ENCODE data around the gene HEATR5A. TPM values are rescaled to one million over a fixed set of nuclear protein-coding genes. Genes with fewer than 3 reads are reported as not detected.

The HEATR5A gene
- total and polyA plus RNA-seq, 2 of the 13 experiments (the other 11 are each of a cell fraction or from before 2014, with no cell fraction given) = 36.4 to 105 TPM

DNA sequence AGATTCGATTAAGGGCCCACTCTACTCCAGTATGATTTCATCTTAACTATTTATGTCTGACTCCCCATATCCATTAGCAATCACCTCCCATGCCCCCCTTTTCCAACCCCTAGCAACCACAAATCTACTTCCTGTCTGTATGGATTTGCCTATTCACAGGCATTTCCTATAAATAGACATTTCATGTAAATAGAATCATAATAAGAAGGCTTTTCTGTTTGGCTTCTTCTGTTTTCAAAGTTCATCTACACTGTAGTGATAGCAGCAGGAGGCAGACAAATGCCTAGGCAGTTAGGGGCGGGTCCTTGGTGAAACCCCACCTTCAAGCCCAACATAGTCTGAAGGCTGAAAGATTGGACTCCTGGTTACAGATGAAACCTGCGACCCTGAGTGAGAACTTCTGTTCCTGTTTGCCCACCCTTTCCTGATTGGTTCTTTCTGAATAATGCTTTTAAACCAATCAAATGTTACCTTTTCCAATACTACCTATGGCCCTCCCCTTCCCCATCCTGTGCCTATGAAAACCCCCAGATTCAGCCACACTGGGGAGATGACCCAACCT lies 150.6 kb downstream of the HEATR5A start (continued):
- TF ChIP-seq MAFF (IDR thresholded peaks at IDR 0.05; ENCODE audit: low read depth, low read length) (no peak), PRPF4 (IDR thresholded peaks at IDR 0.05; ENCODE audit: low read depth, low read length, poor library complexity, severe bottlenecking) (peak; percentile 3), PHF5A (CRISPR knock-in tag; IDR thresholded peaks at IDR 0.05; ENCODE audit: low read depth, unreplicated experiment) (no peak), MIXL1 (CRISPR knock-in tag; IDR thresholded peaks at IDR 0.05) (0 out of 2 replicates have a peak, but pooled peaks have one; percentile 39), HMG20B (CRISPR knock-in tag; conservative IDR thresholded peaks at IDR 0.05) (no peak), JUND (CRISPR knock-in tag; IDR thresholded peaks at IDR 0.05) (no peak), ZBTB20 (CRISPR knock-in tag; IDR thresholded peaks at IDR 0.05; ENCODE audit: borderline replicate concordance, low read depth) (0 out of 2 replicates have a peak, but pooled peaks have one; percentile 44), ONECUT2 (CRISPR knock-in tag; IDR thresholded peaks at IDR 0.05) (no peak), TBX3 (IDR thresholded peaks at IDR 0.05; ENCODE audit: borderline replicate concordance) (no peak)
- TF ChIP-seq, protein P1, sequence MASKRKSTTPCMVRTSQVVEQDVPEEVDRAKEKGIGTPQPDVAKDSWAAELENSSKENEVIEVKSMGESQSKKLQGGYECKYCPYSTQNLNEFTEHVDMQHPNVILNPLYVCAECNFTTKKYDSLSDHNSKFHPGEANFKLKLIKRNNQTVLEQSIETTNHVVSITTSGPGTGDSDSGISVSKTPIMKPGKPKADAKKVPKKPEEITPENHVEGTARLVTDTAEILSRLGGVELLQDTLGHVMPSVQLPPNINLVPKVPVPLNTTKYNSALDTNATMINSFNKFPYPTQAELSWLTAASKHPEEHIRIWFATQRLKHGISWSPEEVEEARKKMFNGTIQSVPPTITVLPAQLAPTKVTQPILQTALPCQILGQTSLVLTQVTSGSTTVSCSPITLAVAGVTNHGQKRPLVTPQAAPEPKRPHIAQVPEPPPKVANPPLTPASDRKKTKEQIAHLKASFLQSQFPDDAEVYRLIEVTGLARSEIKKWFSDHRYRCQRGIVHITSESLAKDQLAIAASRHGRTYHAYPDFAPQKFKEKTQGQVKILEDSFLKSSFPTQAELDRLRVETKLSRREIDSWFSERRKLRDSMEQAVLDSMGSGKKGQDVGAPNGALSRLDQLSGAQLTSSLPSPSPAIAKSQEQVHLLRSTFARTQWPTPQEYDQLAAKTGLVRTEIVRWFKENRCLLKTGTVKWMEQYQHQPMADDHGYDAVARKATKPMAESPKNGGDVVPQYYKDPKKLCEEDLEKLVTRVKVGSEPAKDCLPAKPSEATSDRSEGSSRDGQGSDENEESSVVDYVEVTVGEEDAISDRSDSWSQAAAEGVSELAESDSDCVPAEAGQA (IDR thresholded peaks at IDR 0.05; ENCODE audit: low read depth) = no peak
- TF ChIP-seq, protein P1 (CRISPR knock-in tag; IDR thresholded peaks at IDR 0.05; ENCODE audit: borderline replicate concordance) = no peak
- TF ChIP-seq, protein P2, sequence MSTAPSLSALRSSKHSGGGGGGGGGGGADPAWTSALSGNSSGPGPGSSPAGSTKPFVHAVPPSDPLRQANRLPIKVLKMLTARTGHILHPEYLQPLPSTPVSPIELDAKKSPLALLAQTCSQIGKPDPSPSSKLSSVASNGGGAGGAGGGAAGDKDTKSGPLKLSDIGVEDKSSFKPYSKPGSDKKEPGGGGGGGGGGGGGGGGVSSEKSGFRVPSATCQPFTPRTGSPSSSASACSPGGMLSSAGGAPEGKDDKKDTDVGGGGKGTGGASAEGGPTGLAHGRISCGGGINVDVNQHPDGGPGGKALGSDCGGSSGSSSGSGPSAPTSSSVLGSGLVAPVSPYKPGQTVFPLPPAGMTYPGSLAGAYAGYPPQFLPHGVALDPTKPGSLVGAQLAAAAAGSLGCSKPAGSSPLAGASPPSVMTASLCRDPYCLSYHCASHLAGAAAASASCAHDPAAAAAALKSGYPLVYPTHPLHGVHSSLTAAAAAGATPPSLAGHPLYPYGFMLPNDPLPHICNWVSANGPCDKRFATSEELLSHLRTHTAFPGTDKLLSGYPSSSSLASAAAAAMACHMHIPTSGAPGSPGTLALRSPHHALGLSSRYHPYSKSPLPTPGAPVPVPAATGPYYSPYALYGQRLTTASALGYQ (CRISPR knock-in tag; IDR thresholded peaks at IDR 0.05) = no peak
- TF ChIP-seq, protein P3, sequence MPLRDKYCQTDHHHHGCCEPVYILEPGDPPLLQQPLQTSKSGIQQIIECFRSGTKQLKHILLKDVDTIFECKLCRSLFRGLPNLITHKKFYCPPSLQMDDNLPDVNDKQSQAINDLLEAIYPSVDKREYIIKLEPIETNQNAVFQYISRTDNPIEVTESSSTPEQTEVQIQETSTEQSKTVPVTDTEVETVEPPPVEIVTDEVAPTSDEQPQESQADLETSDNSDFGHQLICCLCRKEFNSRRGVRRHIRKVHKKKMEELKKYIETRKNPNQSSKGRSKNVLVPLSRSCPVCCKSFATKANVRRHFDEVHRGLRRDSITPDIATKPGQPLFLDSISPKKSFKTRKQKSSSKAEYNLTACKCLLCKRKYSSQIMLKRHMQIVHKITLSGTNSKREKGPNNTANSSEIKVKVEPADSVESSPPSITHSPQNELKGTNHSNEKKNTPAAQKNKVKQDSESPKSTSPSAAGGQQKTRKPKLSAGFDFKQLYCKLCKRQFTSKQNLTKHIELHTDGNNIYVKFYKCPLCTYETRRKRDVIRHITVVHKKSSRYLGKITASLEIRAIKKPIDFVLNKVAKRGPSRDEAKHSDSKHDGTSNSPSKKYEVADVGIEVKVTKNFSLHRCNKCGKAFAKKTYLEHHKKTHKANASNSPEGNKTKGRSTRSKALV (CRISPR knock-in tag; IDR thresholded peaks at IDR 0.05) = no peak
- TF ChIP-seq, protein P4, sequence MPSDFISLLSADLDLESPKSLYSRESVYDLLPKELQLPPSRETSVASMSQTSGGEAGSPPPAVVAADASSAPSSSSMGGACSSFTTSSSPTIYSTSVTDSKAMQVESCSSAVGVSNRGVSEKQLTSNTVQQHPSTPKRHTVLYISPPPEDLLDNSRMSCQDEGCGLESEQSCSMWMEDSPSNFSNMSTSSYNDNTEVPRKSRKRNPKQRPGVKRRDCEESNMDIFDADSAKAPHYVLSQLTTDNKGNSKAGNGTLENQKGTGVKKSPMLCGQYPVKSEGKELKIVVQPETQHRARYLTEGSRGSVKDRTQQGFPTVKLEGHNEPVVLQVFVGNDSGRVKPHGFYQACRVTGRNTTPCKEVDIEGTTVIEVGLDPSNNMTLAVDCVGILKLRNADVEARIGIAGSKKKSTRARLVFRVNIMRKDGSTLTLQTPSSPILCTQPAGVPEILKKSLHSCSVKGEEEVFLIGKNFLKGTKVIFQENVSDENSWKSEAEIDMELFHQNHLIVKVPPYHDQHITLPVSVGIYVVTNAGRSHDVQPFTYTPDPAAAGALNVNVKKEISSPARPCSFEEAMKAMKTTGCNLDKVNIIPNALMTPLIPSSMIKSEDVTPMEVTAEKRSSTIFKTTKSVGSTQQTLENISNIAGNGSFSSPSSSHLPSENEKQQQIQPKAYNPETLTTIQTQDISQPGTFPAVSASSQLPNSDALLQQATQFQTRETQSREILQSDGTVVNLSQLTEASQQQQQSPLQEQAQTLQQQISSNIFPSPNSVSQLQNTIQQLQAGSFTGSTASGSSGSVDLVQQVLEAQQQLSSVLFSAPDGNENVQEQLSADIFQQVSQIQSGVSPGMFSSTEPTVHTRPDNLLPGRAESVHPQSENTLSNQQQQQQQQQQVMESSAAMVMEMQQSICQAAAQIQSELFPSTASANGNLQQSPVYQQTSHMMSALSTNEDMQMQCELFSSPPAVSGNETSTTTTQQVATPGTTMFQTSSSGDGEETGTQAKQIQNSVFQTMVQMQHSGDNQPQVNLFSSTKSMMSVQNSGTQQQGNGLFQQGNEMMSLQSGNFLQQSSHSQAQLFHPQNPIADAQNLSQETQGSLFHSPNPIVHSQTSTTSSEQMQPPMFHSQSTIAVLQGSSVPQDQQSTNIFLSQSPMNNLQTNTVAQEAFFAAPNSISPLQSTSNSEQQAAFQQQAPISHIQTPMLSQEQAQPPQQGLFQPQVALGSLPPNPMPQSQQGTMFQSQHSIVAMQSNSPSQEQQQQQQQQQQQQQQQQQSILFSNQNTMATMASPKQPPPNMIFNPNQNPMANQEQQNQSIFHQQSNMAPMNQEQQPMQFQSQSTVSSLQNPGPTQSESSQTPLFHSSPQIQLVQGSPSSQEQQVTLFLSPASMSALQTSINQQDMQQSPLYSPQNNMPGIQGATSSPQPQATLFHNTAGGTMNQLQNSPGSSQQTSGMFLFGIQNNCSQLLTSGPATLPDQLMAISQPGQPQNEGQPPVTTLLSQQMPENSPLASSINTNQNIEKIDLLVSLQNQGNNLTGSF (CRISPR knock-in tag; IDR thresholded peaks at IDR 0.05) = no peak
